HG02970 (cell line): ENCODE measurements around the gene STXBP3.

Experiments used
- ATAC-seq: cut with Tn5 transposase; IDR thresholded peaks from one replicate; pipeline ENCODE4 v1.9.1; 2021; ENCODE audit warnings: mild to moderate bottlenecking, moderate library complexity, moderate number of reproducible peaks; ENCODE audit not compliant: unreplicated experiment, low FRiP score

The STXBP3 gene

DNA sequence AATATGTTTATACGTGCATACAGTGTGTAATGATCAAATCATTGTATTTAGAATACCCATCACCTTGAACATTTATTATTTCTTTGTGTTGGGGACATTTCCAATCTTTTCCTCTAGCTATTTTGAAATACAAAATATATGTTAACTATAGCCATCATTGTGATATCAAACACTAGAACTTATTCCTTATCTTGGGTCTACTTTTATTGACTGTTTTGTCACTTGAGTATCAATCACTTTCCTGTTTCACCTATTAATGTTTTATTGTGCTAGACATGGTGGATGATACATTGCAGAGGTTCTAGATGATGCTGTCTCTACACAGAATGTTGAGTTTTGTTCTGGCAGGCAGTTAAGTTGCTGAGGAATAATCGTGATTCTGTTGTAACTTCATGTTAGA lies 45.9 kb downstream of the STXBP3 start:
- ATAC-seq: no peak

DNA sequence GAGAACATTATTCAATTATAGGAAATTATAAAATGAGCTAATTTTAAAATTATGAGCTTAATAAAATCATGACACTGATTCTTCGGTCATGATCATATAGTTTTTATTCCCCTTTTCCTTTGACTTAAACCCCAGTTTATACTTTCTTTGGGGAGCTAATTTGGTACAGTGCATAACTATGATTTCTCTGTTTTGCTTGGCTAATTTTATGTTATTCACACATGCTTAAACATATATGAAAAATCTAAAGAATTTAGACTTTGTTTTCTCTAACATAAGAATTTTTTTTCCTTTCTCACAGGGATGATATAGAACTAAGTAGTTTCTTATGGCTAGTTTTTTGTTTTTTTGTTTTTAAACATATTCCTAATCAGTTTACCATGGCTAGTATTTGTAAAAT lies 52.5 kb downstream of the STXBP3 start:
- no peak for ATAC-seq

DNA sequence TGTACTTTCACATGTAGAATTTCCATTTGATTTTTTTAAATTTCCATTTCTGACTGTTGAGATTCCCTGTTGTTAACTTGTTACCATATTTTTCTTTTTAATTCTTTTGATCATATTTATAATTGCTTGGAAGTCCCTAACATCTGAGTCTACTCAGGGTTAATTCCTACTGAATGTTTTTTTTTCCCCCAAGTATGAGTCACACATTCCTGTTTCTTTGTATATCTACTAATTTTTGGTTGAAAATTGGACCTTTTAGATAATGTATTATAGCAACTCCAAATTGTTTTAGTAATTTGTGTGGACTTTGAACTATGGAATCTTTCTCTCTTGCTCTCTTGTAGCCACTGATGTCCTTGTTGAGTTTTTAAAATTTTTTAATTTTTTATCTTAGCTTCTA lies 54.6 kb downstream of the STXBP3 start:
- no peak for ATAC-seq

DNA sequence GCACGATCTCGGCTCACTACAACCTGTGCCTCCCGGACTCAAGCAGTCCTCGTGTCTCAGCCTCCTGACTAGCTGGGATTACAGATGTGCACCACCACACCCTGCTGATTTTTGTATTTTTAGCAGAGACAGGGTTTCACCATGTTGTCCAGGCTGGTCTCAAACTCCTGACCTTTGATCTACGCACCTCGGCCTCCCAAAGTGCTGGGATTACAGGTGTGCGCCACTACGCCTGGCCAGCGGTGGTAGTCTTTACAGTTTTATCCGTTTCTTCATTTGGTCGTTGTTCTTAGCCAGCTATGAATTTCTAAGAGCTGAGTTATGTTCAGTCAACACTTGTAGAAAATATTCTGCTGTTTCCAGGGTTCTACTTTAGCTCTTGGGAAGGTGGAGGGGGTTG lies 57.1 kb downstream of the STXBP3 start:
- no peak for ATAC-seq

GRCh38 chr1:108808438-108808837 lies 62.0 kb downstream of the STXBP3 start:
- no peak for ATAC-seq

GRCh38 chr1:108811611-108812010 lies 65.1 kb downstream of the STXBP3 start:
- no peak for ATAC-seq

DNA sequence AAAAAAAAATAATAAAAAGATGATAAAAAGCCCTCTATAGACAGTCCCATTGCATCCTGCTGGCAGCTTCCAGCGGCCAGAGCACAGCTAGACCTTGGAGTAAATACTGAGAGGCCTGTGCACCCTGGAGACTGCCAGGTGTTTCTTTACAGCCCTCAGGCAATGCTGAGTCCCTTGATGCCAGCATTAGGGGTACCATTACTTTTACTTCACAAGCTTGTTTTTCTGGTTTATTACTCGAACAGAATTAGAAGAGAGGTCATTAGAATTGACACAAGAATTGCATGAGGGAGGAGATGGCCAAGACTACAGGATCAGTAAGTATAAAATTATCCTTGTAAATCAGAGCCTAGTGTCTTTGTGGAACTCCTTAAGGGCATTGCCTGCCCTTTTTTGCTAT lies 66.9 kb downstream of the STXBP3 start:
- ATAC-seq: no peak

DNA sequence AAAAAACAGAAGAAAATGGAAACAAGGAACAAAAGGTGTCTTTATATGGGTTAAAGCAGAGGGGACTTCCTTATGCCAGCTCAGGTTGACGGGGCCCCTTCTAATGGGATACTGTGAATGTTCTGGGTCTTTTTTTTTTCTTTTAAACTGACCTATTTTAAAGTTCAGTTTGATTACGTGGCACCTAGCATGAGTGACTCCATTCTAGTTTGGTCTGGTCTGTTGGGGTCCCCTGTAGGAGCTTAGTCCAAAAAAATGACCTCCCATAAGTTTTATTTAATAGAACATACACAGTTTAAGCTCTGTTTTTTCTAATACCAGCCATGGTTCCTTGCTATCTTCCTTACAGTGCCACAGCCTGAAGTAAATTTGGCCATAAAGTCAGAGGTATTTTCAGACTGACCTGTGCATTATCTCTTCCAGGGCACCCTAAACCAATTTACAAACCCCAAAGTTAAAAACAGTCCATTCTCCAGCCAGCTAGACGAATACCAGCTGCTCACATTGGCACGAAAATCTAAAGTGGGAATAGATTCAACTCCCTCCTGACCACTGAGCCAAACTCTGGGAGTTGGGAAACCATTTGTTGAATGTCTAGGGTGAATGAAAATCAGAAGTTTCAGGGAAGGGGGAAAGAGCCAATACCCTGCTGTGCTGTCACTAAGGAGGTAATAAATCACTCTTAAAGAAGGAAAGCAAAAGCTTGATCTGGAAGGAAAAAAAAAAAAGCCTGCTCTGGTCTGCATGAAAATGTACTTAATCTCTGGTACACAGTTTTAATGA lies 68.1 kb downstream of the STXBP3 start:
- ATAC-seq: no peak

- no peak for ATAC-seq
These were observed 69.1 kb downstream of the STXBP3 start for GRCh38 chr1:108815566-108815965.

- ATAC-seq: no peak
These were observed 69.8 kb downstream of the STXBP3 start for GRCh38 chr1:108816049-108816893.

DNA sequence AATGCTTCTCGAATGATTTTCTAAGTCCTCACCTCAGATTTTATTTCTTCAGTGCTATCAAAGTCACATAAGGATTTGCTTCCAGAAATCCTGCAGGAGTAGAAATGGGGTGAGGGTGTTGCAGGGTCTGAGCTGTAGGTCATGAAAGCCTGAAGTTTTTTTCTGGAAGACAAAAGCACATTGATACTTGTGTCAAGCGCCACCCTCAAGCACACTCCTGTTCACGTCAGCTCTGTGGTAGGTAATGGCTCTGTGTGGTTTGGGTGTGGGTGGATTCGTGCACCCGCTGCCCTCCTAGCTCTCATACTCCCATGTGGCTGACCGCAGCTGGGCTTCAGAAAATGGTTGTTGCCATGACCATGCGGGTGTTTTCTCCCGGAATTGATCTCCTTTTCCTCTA lies 70.5 kb downstream of the STXBP3 start:
- ATAC-seq: no peak

DNA sequence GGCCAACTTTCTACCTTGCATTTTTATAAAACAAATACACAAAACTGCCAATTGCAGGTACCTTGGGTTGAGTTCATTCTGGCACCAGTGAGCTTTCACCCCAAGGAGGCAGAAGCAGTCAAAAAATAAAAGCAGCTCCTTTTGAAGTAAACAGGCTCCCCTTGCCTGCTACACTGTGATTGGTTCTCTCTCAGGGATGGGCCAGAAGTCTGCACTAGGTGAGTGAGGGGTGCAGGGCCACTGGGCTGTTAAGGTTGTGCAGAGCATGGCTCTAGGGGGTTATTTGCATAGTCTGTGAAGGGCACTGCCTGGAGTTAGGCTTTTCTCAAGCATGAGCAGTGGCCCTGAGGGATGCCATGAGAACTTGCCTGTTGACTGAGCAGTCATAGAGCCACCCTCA lies 71.3 kb downstream of the STXBP3 start:
- ATAC-seq: no peak

DNA sequence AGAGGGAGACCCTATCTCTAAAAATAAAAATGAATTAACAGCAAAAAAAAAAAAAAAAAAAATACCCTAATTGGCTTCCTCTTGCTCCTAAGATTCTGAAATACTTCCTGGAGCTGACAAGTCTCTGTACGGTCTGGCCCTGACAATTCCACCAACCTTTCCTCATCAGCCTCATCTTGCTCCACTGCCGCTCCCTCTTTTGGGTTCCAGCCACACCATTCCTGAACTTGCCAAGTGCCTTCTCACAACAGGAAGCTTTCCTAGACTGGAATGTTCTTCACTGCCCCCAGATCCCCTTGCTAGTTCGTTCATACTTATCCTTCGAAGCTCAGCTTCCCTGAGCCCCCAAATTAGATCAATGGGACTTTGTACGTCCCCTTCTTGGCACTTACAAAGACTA lies 73.4 kb downstream of the STXBP3 start:
- no peak for ATAC-seq

DNA sequence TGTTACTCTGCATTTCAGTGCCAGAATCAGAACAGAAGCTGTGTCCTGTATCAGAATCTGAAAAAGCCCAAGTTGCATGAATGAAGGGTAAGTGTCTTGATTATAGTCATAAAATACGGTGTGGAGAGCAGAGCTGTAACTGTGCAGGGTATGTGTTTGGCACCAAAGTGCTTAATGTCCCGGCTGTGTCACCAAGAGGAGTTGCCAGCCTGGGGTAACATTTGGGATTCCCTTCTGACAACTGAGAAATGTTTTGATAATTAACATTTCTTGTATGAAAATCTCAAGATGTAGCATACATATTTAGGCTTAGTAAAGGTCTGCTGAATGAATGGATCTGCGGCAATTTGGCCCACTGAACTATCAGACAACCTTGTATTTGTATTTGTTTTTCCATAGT lies 77.2 kb downstream of the STXBP3 start:
- ATAC-seq: no peak

DNA sequence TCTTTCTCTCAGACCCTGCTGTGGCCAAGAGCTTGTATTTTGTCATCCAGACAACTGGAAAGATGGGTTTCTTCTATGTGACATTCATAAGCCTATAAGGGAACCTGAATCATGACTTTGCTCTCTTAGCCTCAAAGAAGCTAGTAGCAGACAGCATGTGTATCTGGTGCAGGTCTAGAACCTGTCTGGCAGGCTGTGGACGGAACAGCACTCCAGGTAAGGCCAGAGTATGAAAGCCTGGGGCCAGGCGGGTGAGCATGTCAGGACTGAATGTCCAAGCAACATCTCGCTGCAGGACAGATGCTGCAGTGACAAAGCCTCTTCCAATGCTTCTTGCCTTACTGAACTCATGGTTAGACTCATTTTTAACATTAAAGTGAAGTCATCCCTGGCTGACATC lies 77.6 kb downstream of the STXBP3 start:
- ATAC-seq: no peak

DNA sequence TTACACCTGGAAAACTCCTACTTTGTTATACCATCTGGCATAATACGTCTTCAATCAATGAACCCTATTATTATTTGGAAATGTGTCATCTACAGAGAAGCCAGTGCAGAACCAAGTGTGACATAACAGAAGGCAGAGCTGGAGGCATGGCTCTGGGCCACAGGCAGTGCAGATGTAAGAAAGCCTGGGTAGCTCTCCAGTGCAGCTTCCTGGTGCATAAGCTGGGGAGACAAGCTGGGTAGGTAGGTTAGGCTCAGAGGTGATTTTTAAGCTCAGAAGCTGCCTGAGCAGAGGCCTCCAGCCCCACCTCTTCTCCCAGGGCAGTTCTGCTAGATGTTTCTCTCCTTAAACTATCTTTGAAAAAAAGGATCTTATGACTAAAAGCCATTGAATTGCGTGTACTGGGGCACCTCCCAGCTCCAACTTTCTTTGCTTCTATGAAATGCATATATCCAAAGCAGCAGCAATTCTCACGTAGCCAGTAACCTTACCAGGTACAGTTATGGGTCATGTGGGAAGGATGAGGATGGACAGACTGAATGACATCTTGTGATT lies 79.7 kb downstream of the STXBP3 start:
- no peak for ATAC-seq

DNA sequence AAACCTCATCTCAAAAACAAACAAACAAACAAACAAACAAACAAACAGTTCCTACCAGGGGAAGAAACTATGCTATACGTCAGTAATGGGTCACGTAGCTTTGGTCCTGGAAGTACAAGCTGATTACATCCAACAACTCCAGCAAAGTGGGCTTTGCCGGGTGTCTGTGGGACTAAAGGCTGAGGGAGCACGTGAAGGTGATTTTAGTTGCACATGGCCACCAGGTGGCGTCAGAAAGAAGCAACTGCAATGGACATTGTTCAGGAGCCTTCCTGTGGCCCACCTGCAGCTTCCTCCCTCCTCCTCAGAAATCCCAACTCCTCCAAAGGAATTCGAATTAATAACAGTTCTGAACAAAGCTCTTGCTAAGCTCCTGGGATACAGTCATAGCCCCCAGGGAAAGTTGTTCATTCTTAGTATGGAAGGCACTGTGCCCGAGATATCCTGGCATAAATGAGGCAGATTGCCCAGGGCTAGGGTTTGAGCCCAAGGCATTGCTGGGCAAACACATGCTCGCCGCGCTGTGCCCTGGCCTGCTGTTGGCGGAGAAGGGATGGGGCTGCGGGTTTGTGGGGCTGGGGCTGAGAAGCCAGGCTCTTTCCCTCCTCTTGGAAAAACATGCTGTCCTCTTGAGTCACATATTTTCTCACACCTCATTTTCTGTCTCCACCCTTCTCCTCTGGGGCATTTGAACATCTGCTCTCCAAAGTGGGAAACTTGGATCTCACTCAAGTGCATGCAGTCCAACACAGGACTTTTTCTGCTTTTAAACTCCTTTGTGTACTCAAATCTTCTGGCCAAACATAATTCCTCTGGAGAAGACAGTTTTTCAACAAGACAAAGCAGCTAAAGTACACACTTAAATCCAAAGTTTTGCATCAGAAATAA lies 81.8 kb downstream of the STXBP3 start:
- ATAC-seq: no peak

- ATAC-seq: no peak
These were observed 83.0 kb downstream of the STXBP3 start for GRCh38 chr1:108829498-108829916.

GRCh38 chr1:108830119-108831008 lies 83.9 kb downstream of the STXBP3 start:
- no peak for ATAC-seq

GRCh38 chr1:108831225-108831624 lies 84.8 kb downstream of the STXBP3 start:
- no peak for ATAC-seq
